Vagina (tissue), 2 donors: Measurements from ENCODE around the gene PPP1CC. TPM values are rescaled to one million over a fixed set of nuclear protein-coding genes. Genes with fewer than 3 reads are reported as not detected.

Source experiments
- DNase-seq, 2 donors: peaks; one replicate each; pipeline ENCODE4 v3.0.0-alpha.2; 2017; ENCODE audit errors: extremely low spot score in 2 of 2
- H3K27ac ChIP-seq: fragments of 200-600 bp; sonication (generic); one replicate; pipeline ENCODE4 v1.5.1; 2019
- H3K27me3 ChIP-seq: fragments of 200-600 bp; sonication (generic); one replicate; pipeline ENCODE4 v1.5.1; 2019
- H3K36me3 ChIP-seq, 2 donors: fragments of 200-600 bp; sonication (generic); one replicate each; pipeline ENCODE4 v1.5.1; 2017 to 2019
- H3K4me1 ChIP-seq: fragments of 200-600 bp; sonication (generic); one replicate; pipeline ENCODE4 v1.5.1; 2019
- H3K4me3 ChIP-seq, 2 donors: fragments of 200-600 bp; sonication (generic); 1 replicate in 1 of 2; 2 replicates in 1 of 2; pipeline ENCODE4 v1.5.1; 2016 to 2019
- H3K9me3 ChIP-seq: fragments of 200-600 bp; sonication (generic); one replicate; pipeline ENCODE4 v1.5.1; 2019
- POLR2A ChIP-seq, 2 donors: fragments of 450-650 bp; IDR thresholded peaks; one replicate each; pipeline ENCODE4 v1.6.1; 2017; ENCODE audit warnings: antibody characterized with exemption in 2 of 2, mild to moderate bottlenecking in 2 of 2, moderate library complexity in 2 of 2
- POLR2AphosphoS5 ChIP-seq, 2 donors: sonication (generic); formaldehyde crosslinking; IDR thresholded peaks; one replicate each; pipeline ENCODE4 v1.9.0; 2017; ENCODE audit warnings: antibody characterized with exemption in 2 of 2, mild to moderate bottlenecking in 2 of 2, low read depth in 1 of 2; ENCODE audit not compliant: insufficient read depth in 1 of 2
- intact Hi-C: fragments of 100-400 bp; cut with DNase I; formaldehyde crosslinking; loops from one replicate; pipeline ENCODE4 v1.15.1; 2023
- total RNA-seq: library from RNA; depleted of rRNA; stranded (reverse); fragments of >200 nt; gene quantifications from one replicate; pipeline ENCODE4 v1.2.3, GENCODE V29; 2016
- TF ChIP-seq, protein P1 (sequence below), 3 experiments: fragments of 450-650 bp in 2 of 3; fragments of 200-600 bp in 1 of 3; sonication (generic) in 1 of 3; IDR thresholded peaks; one replicate each; pipeline ENCODE4 v1.5.1; 2017 to 2019; ENCODE audit warnings: antibody characterized with exemption in 3 of 3, mild to moderate bottlenecking in 2 of 3, moderate library complexity in 2 of 3

Gene PPP1CC
- total RNA-seq, 1 donor from 2014 or later = 87.9 TPM

DNA sequence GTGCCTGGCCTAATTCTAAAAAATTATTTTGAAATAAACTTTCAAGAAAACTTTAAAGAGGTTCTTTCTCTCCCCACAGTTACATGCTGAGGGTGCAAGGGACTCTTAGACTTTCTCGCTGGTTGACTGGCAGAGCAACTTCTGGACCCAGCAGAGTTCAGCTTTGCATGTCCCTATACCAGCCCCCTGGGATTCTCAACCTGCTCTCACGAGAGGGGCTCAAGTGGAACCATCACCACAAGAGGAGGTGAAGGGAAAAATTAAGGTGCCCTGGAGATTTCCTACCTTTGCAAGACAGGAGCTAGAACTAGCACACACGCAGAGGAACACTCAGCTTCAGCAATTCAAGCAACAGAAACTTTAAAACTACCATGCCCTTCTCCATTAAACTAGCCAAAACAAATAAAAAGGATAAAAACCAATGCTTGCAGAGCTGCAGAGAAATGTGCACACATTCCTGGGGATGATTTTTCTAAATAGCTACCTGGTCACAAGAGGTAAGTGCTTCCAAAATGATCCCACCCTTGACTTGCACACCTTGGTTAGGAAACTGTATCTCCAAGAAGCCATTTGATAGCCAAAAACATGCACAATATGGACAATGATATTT is 56.3 kb downstream of the PPP1CC start:
- TF ChIP-seq POLR2AphosphoS5 (IDR thresholded peaks at IDR 0.05; ENCODE audit: insufficient read depth in 1 of 2, low read depth in 1 of 2) (no peak), POLR2A (IDR thresholded peaks at IDR 0.05) (no peak)
- TF ChIP-seq, protein P1, sequence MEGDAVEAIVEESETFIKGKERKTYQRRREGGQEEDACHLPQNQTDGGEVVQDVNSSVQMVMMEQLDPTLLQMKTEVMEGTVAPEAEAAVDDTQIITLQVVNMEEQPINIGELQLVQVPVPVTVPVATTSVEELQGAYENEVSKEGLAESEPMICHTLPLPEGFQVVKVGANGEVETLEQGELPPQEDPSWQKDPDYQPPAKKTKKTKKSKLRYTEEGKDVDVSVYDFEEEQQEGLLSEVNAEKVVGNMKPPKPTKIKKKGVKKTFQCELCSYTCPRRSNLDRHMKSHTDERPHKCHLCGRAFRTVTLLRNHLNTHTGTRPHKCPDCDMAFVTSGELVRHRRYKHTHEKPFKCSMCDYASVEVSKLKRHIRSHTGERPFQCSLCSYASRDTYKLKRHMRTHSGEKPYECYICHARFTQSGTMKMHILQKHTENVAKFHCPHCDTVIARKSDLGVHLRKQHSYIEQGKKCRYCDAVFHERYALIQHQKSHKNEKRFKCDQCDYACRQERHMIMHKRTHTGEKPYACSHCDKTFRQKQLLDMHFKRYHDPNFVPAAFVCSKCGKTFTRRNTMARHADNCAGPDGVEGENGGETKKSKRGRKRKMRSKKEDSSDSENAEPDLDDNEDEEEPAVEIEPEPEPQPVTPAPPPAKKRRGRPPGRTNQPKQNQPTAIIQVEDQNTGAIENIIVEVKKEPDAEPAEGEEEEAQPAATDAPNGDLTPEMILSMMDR (IDR thresholded peaks at IDR 0.05) = no peak
- no peaks in the 10 kb centered on the region for H3K9me3 ChIP-seq
- peaks cover 26% of the 10 kb centered on the region for H3K4me1 ChIP-seq
- intact Hi-C loops = no loop called here
- H3K4me3 ChIP-seq = no peak overlapping the region
- DNase-seq = no peak
- no peaks in the 10 kb centered on the region for H3K36me3 ChIP-seq
- no peaks in the 10 kb centered on the region for H3K27me3 ChIP-seq
- H3K27ac ChIP-seq = no peak overlapping the region

DNA sequence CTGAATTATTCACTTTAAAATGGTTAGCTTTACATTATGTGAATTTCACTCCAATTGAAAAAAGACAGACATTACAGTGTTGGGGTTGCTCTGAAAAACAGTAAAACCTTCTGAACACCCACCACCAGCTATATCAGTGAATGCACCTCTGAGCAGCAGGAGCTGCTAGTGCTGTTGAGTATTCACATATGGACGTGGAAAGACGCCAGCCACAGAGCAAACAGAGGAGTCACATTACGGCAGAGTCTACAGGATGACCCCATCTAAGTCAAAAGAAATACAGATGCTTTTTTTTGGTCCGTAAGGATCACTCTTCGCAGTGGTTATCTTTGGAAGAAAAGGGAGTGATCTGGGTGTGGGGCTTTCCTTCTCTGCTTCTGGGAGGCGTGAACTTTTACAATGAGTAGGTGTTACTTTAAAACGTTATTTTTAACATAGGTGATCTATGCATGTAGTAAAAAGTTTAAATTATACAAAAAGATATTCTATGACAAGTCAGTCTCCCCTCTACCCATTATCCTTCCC is 58.3 kb downstream of the PPP1CC start:
- peaks cover 15% of the 10 kb centered on the region for H3K4me1 ChIP-seq
- no peak for DNase-seq
- no peaks in the 10 kb centered on the region for H3K27me3 ChIP-seq
- H3K9me3 ChIP-seq = no peaks in the 10 kb centered on the region
- no peaks in the 10 kb centered on the region for H3K36me3 ChIP-seq
- H3K27ac ChIP-seq = no peak overlapping the region
- intact Hi-C loops = no loop called here
- H3K4me3 ChIP-seq = no peak overlapping the region
- no peak for TF ChIP-seq POLR2AphosphoS5 (IDR thresholded peaks at IDR 0.05; ENCODE audit: insufficient read depth in 1 of 2, low read depth in 1 of 2)

DNA sequence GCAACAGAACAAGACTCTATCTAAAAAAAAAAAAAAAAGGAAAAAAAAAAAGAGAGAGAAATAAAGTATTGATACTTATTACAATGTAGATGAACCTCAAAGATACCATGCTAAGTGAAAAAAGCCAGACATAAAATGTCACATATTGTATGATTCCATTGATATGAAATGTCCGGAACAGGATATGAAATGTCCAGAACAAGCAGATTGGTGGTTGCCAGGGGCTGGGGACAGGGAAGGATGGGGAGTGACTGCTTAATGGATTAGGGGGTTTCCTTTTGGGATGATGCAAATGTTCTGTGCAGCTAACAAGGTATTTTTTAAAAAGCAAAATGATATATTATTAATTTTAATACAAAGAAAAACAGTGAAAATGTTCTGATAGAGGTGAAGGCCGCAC is 58.8 kb downstream of the PPP1CC start:
- Histone ChIP-seq H3K9me3 (no peaks in the 10 kb centered on the region), H3K4me3 (no peak overlapping the region), H3K27me3 (no peaks in the 10 kb centered on the region), H3K4me1 (peaks cover 11% of the 10 kb centered on the region), H3K27ac (no peak overlapping the region), H3K36me3 (no peaks in the 10 kb centered on the region)
- TF ChIP-seq POLR2A (IDR thresholded peaks at IDR 0.05) = no peak
- TF ChIP-seq POLR2AphosphoS5 (IDR thresholded peaks at IDR 0.05; ENCODE audit: insufficient read depth in 1 of 2, low read depth in 1 of 2) = no peak
- TF ChIP-seq, protein P1 (IDR thresholded peaks at IDR 0.05) = no peak
- intact Hi-C loops = no loop called here
- DNase-seq = no peak

DNA sequence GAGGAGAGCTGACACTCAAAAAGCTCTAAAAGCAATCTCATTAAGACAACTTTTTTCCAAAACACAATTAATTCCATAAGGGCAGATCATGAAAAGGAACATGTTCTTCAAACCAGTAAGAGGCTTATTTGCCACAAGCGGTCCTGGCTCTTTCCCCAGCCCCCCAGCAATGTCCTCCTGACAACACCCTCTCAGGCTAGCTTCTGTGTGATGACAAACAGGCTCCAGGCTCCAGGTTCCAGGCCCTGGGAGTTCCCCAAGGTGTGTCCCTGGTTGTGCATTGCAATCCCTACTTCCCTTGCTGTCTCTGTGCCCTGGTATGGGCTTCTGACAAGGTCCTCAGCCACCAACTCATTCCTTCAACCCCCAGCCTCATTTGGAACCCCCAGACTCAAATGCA is 62.7 kb downstream of the PPP1CC start:
- DNase-seq = no peak
- Histone ChIP-seq H3K27me3 (no peaks in the 10 kb centered on the region), H3K4me1 (no peaks in the 10 kb centered on the region), H3K9me3 (no peaks in the 10 kb centered on the region), H3K27ac (no peak overlapping the region), H3K4me3 (no peak overlapping the region), H3K36me3 (no peaks in the 10 kb centered on the region)
- no peak for TF ChIP-seq POLR2A (IDR thresholded peaks at IDR 0.05)
- no peak for TF ChIP-seq POLR2AphosphoS5 (IDR thresholded peaks at IDR 0.05; ENCODE audit: insufficient read depth in 1 of 2, low read depth in 1 of 2)
- TF ChIP-seq, protein P1 (IDR thresholded peaks at IDR 0.05) = no peak
- intact Hi-C loops = no loop called here

DNA sequence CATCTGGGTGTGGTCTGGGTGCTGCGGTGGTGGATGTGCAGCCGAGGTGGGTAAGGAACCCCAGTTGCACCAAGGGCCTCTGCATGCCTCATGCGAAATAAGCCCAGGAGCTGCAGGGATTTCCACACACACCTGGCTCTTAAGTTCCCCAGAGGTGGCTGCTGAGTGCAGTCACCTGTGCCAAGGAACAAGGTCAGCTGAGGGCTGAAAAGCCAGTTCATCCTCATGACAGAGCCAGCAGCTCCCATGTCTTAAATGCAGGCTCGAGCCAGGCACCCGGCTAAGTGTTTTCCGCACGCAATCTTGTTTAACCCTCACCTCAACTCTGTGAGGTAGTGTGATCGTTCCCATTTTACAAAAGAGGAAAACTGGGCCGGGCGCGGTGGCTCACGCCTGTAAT is 63.5 kb downstream of the PPP1CC start:
- H3K4me3 ChIP-seq = no peak overlapping the region
- no peaks in the 10 kb centered on the region for H3K27me3 ChIP-seq

More for the DNA sequence above, 63.5 kb downstream of the PPP1CC start:
- H3K4me1 ChIP-seq = no peaks in the 10 kb centered on the region
- H3K36me3 ChIP-seq = no peaks in the 10 kb centered on the region
- TF ChIP-seq POLR2A (IDR thresholded peaks at IDR 0.05) (no peak), POLR2AphosphoS5 (IDR thresholded peaks at IDR 0.05; ENCODE audit: insufficient read depth in 1 of 2, low read depth in 1 of 2) (no peak)
- TF ChIP-seq, protein P1 (IDR thresholded peaks at IDR 0.05) = no peak
- DNase-seq = no peak
- no peak overlapping the region for H3K27ac ChIP-seq
- no peaks in the 10 kb centered on the region for H3K9me3 ChIP-seq
- intact Hi-C loops = no loop called here
